Natural killer cell (primary cell): ENCODE results near the gene RCOR3. TPM values are rescaled to one million over a fixed set of nuclear protein-coding genes. Genes with fewer than 3 reads are reported as not detected.
A peak's percentile ranks its signal among the peaks of the same experiment; 100 is the strongest.

Experiments
- ATAC-seq, 3 donors: fragments of 150-1000 bp in 2 of 3; fragments of 200-7000 bp in 1 of 3; cut with Tn5 transposase; 1 replicate in 1 of 3; 2 replicates in 2 of 3; pipeline ENCODE4 v1.10.0; 2021; ENCODE audit warnings: mild to moderate bottlenecking in 2 of 3, moderate library complexity in 2 of 3
- DNase-seq, 2 donors: peaks; one replicate each; pipeline versions ENCODE4 v3.0.0 to v3.0.0-alpha.2; 2013 to 2021; ENCODE audit warnings: mixed read lengths in 1 of 2
- H3K27ac ChIP-seq: one replicate; pipeline ENCODE4 v1.5.1; 2013; ENCODE audit warnings: mild to moderate bottlenecking, low read length
- H3K27me3 ChIP-seq: one replicate; pipeline ENCODE4 v1.6.1; 2013; ENCODE audit warnings: low read length; ENCODE audit not compliant: control insufficient read depth, insufficient read depth
- H3K36me3 ChIP-seq: one replicate; pipeline ENCODE4 v1.6.1; 2013; ENCODE audit warnings: low read length; ENCODE audit not compliant: control insufficient read depth, insufficient read depth
- H3K4me1 ChIP-seq: one replicate; pipeline ENCODE4 v1.6.1; 2013; ENCODE audit warnings: low read length; ENCODE audit not compliant: control insufficient read depth, insufficient read depth
- H3K4me3 ChIP-seq: one replicate; pipeline ENCODE4 v1.5.1; 2013; ENCODE audit warnings: low read length
- H3K9me3 ChIP-seq: one replicate; pipeline ENCODE4 v1.6.1; 2013; ENCODE audit warnings: low read length; ENCODE audit not compliant: control insufficient read depth, insufficient read depth
- H3K27ac Mint-ChIP-seq, 2 donors: one replicate each; pipeline ENCODE4 v1.8.0; 2022; ENCODE audit warnings: mild to moderate bottlenecking in 2 of 2, mixed read lengths in 2 of 2, moderate library complexity in 1 of 2
- H3K27me3 Mint-ChIP-seq, 2 donors: one replicate each; pipeline ENCODE4 v1.8.0; 2022; ENCODE audit warnings: low read depth in 2 of 2, mixed read lengths in 2 of 2
- H3K36me3 Mint-ChIP-seq: one replicate; pipeline ENCODE4 v1.8.0; 2022; ENCODE audit warnings: mixed read lengths
- H3K4me1 Mint-ChIP-seq, 2 donors: one replicate each; pipeline ENCODE4 v1.8.0; 2022; ENCODE audit warnings: mixed read lengths in 2 of 2
- H3K4me3 Mint-ChIP-seq: one replicate; pipeline ENCODE4 v1.8.0; 2022; ENCODE audit warnings: mild to moderate bottlenecking, moderate library complexity, mixed read lengths
- H3K9me3 Mint-ChIP-seq, 2 donors: one replicate each; pipeline ENCODE4 v1.8.0; 2022; ENCODE audit warnings: mixed read lengths in 2 of 2
- WGBS: methylation state at CpG from one replicate; pipeline ENCODE4 v1.1.7; 2013; ENCODE audit warnings: missing lambda C conversion rate; ENCODE audit not compliant: insufficient coverage; 5-methylcytosine and 5-hydroxymethylcytosine counted together
- intact Hi-C: fragments of 100-400 bp; cut with micrococcal nuclease; formaldehyde crosslinking; loops from one replicate; pipeline ENCODE4 v1.14.2; 2022
- total RNA-seq, 4 donors: library from RNA; stranded (reverse); fragments of 120-200 nt in 1 of 4; gene quantifications; one replicate each; pipeline versions ENCODE4 v1.2.3 to v1.2.4, GENCODE V29; 2013 to 2022
- TF ChIP-seq, protein P1 (sequence below): fragments of 200-600 bp; IDR thresholded peaks from one replicate; pipeline ENCODE4 v1.8.0; 2022; ENCODE audit warnings: antibody characterized with exemption

Gene RCOR3
- total RNA-seq, 3 donors from 2014 or later (not counting 1 experiment from before 2014, with no cell fraction given): 70.9 to 99.2 (median 78.6) TPM

DNA sequence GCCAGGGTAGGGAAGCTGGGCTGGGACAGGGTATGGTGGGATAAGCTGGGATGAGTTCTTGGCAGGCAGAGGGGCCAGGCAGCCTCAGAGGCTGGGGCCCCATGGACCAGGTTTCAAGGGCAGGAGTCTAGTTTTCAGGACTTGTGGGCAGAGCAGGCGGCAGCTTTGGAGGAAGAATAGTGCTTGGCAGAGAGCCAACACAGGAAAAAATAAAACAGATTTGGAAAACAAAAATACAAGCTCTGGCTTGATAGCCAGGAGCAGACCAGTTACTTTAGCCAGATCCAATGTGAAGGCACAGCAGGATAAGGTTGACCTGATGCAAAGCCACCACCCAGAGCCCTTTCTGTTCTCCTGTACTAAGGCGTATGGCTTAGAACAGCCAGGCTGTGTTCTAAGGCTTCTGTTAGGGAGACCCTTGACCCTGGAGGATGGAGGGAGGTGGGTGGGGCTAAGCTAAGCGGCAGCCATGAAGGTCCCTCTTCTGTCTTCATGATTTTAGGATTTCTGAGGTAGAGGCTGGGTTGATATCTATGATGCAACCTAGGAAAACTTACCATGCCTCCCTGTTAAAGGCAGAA lies 73.0 kb downstream of the RCOR3 start:
- H3K27me3 Mint-ChIP-seq: no peaks in the 10 kb centered on the region
- peak overlapping the region; percentile 41 to 64 for H3K27ac Mint-ChIP-seq
- TF ChIP-seq, protein P1, sequence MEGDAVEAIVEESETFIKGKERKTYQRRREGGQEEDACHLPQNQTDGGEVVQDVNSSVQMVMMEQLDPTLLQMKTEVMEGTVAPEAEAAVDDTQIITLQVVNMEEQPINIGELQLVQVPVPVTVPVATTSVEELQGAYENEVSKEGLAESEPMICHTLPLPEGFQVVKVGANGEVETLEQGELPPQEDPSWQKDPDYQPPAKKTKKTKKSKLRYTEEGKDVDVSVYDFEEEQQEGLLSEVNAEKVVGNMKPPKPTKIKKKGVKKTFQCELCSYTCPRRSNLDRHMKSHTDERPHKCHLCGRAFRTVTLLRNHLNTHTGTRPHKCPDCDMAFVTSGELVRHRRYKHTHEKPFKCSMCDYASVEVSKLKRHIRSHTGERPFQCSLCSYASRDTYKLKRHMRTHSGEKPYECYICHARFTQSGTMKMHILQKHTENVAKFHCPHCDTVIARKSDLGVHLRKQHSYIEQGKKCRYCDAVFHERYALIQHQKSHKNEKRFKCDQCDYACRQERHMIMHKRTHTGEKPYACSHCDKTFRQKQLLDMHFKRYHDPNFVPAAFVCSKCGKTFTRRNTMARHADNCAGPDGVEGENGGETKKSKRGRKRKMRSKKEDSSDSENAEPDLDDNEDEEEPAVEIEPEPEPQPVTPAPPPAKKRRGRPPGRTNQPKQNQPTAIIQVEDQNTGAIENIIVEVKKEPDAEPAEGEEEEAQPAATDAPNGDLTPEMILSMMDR: no peak
- no peak for ATAC-seq
- Histone ChIP-seq H3K4me1 (peaks cover 86% of the 10 kb centered on the region), H3K27ac (no peak overlapping the region), H3K9me3 (no peaks in the 10 kb centered on the region), H3K4me3 (no peak overlapping the region), H3K27me3 (no peaks in the 10 kb centered on the region), H3K36me3 (peaks cover 5% of the 10 kb centered on the region)
- peaks cover 93 to 95% of the 10 kb centered on the region in 2 donors for H3K4me1 Mint-ChIP-seq
- no peaks in the 10 kb centered on the region for H3K9me3 Mint-ChIP-seq
- H3K36me3 Mint-ChIP-seq: no peaks in the 10 kb centered on the region
- H3K4me3 Mint-ChIP-seq: no peak overlapping the region
- WGBS: 83% methylated on average over 3 of the region's 3 CpGs
- no peak for DNase-seq
- intact Hi-C loops: no loop called here

DNA sequence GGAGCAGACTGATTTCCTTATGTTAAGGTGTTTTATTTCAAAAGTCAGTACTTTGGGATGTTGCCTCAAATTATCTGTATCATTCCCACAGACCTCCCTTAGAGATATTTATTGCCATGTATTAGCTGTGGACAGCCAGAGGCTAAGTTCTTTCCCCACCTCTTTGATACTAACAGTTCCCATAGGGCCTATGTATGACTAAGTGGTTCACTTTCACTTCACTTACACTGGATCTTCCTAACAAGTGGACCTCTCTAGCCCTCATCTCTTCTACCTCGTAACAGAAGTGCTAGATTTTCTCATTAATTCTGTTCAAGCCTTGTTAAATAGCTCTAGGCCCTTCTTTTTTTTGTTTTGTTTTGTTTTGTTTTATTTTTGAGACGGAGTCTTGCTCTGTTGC lies 73.7 kb downstream of the RCOR3 start:
- Mint-ChIP-seq H3K4me3 (no peak overlapping the region), H3K4me1 (peaks cover 93 to 95% of the 10 kb centered on the region in 2 donors)
- no peak overlapping the region for H3K27ac ChIP-seq

DNA sequence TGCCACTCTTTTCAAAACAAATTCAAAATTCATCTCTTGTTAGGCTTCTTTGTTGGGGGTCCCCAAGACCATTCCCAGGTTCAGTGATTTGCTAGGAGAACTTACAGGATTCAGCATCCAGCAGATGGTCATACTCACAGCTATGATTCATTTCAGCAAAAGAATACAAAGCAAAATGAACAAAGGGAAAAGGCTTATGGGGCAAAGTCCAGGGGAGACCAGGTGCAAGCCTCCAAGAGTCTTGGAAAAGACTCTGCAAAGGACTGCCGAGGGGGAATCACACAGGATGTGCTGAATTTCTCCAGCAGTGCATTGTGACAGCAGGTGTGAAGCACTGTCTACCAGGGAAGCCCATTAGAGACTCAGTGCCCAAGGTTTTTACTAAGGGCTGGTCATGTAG lies 74.7 kb downstream of the RCOR3 start:
- H3K4me3 Mint-ChIP-seq: no peak overlapping the region
- H3K27me3 ChIP-seq: no peaks in the 10 kb centered on the region

More for the DNA sequence above, 73.7 kb downstream of the RCOR3 start:
- H3K9me3 ChIP-seq: no peaks in the 10 kb centered on the region
- TF ChIP-seq, protein P1: no peak
- no peak for ATAC-seq
- H3K4me3 ChIP-seq: no peak overlapping the region
- Mint-ChIP-seq H3K36me3 (no peaks in the 10 kb centered on the region), H3K9me3 (no peaks in the 10 kb centered on the region), H3K27ac (peak overlapping the region; percentile 41 to 72), H3K27me3 (no peaks in the 10 kb centered on the region)
- peaks cover 5% of the 10 kb centered on the region for H3K36me3 ChIP-seq
- whole genome bisulfite sequencing: 92% methylated on average over 2 of the region's 2 CpGs
- no peaks in the 10 kb centered on the region for H3K27me3 ChIP-seq
- DNase-seq: no peak
- intact Hi-C loops: no loop called here
- peaks cover 89% of the 10 kb centered on the region for H3K4me1 ChIP-seq

More for the DNA sequence above, 74.7 kb downstream of the RCOR3 start:
- ATAC-seq: no peak
- DNase-seq: no peak
- Histone ChIP-seq H3K9me3 (no peaks in the 10 kb centered on the region), H3K27ac (peak overlapping the region; percentile 4), H3K36me3 (peaks cover 5% of the 10 kb centered on the region), H3K4me3 (no peak overlapping the region), H3K4me1 (peaks cover 89% of the 10 kb centered on the region)
- Mint-ChIP-seq H3K4me1 (peaks cover 87 to 88% of the 10 kb centered on the region in 2 donors), H3K27me3 (no peaks in the 10 kb centered on the region), H3K9me3 (no peaks in the 10 kb centered on the region), H3K36me3 (no peaks in the 10 kb centered on the region), H3K27ac (peak overlapping the region; percentile 79 to 85)
- 38% methylated on average over 1 of the region's 1 CpG for WGBS
- TF ChIP-seq, protein P1: no peak
- intact Hi-C loops: no loop called here
